Upper lobe of left lung (tissue), 6 donors: ENCODE data around the gene E2F4. TPM values are rescaled to one million over a fixed set of nuclear protein-coding genes. Genes with fewer than 3 reads are reported as not detected.
A peak's percentile ranks its signal among the peaks of the same experiment; 100 is the strongest.

Experiments
- ATAC-seq, 2 donors: fragments of 200-7000 bp; cut with Tn5 transposase; one replicate each; pipeline ENCODE4 v1.9.1; 2022; ENCODE audit warnings: mild to moderate bottlenecking in 2 of 2, moderate library complexity in 2 of 2; ENCODE audit not compliant: low FRiP score in 2 of 2
- DNase-seq, 2 donors: peaks; one replicate each; pipeline ENCODE4 v3.0.0-alpha.2; 2019 to 2020
- H3K27ac ChIP-seq, 4 donors: fragments of 200-600 bp; sonication (generic); one replicate each; pipeline ENCODE4 v1.5.1; 2016 to 2019
- H3K27me3 ChIP-seq, 4 donors: fragments of 200-600 bp; sonication (generic); one replicate each; pipeline ENCODE4 v1.5.1; 2017 to 2019
- H3K36me3 ChIP-seq, 4 donors: fragments of 200-600 bp; sonication (generic); one replicate each; pipeline ENCODE4 v1.5.1; 2016 to 2019
- H3K4me1 ChIP-seq, 4 donors: fragments of 200-600 bp; sonication (generic); one replicate each; pipeline ENCODE4 v1.5.1; 2018 to 2019
- H3K4me3 ChIP-seq, 4 donors: fragments of 200-600 bp; sonication (generic); one replicate each; pipeline ENCODE4 v1.5.1; 2017 to 2019; ENCODE audit warnings: mild to moderate bottlenecking in 2 of 4, moderate library complexity in 1 of 4
- H3K9me3 ChIP-seq, 4 donors: fragments of 200-600 bp; sonication (generic); one replicate each; pipeline ENCODE4 v1.5.1; 2018 to 2019
- CTCF ChIP-seq, 6 experiments: fragments of 450-650 bp in 4 of 6; fragments of 200-600 bp in 2 of 6; sonication (generic) in 2 of 6; IDR thresholded peaks; one replicate each; pipeline ENCODE4 v1.5.1; 2016 to 2019; ENCODE audit warnings: antibody characterized with exemption in 6 of 6
- EP300 ChIP-seq, 4 donors: sonication (generic); formaldehyde crosslinking; IDR thresholded peaks; one replicate each; pipeline ENCODE4 v1.5.1; 2017; ENCODE audit warnings: antibody characterized with exemption in 4 of 4, control low read depth in 2 of 4
- POLR2A ChIP-seq, 4 donors: fragments of 450-650 bp; IDR thresholded peaks; one replicate each; pipeline ENCODE4 v1.5.1; 2016 to 2017; ENCODE audit warnings: antibody characterized with exemption in 4 of 4, mild to moderate bottlenecking in 2 of 4
- POLR2AphosphoS5 ChIP-seq, 2 donors: sonication (generic); formaldehyde crosslinking; IDR thresholded peaks; one replicate each; pipeline ENCODE4 v1.5.1; 2017; ENCODE audit warnings: antibody characterized with exemption in 2 of 2
- WGBS, 2 donors: methylation state at CpG; one replicate each; pipeline ENCODE4 v1.1.5; 2017 to 2018; 5-methylcytosine and 5-hydroxymethylcytosine counted together
- small RNA-seq, 4 donors: library from RNA; depleted of rRNA; stranded (forward); fragments of <200 nt; gene quantifications; one replicate each; pipeline ENCODE3, GENCODE V24; 2016
- total RNA-seq, 6 donors: library from RNA; depleted of rRNA in 4 of 6; stranded (reverse); fragments of >200 nt in 4 of 6; gene quantifications; one replicate each; pipeline versions ENCODE4 v1.1.0 to v1.2.1, GENCODE V29; 2016 to 2021
- donor health status: DM: no; HTN: no; CAD: no; lungs with moderate emphysema.
- donor health status: DM: no; HTN: yes; CAD: no; lungs with severe emphysema.

The E2F4 gene
- total RNA-seq, 6 donors from 2014 or later, result 55.7 to 124 (median 85.4) TPM

- ATAC-seq, result peak; percentile 22 to 87
- Histone ChIP-seq H3K36me3 (no peaks in the 10 kb centered on the region), H3K4me3 (peak overlapping the region; percentile 60 to 99 (median 94)), H3K9me3 (no peaks in the 10 kb centered on the region), H3K27me3 (peaks cover 0 to 6% (median 3%) of the 10 kb centered on the region in 4 donors), H3K4me1 (peaks cover 57 to 65% (median 61%) of the 10 kb centered on the region in 4 donors), H3K27ac (peak overlapping the region; percentile 93 to 96 (median 95))
- peak; percentile 95 to 96 for DNase-seq
- peak in 1 of 2 donors; percentile 72 for TF ChIP-seq POLR2AphosphoS5 (IDR thresholded peaks at IDR 0.05)
- TF ChIP-seq POLR2A (IDR thresholded peaks at IDR 0.05), result no peak
- TF ChIP-seq CTCF (IDR thresholded peaks at IDR 0.05), result peak in 1 of 6 experiments; percentile 7
- WGBS, 2 donors, result 0 to 1% methylated on average over 11 to 25 of the region's 26 CpGs
Observed at GRCh38 chr16:67246756-67247191, 54.8 kb downstream of the E2F4 start.

GRCh38 chr16:67247192-67248072 lies 55.5 kb downstream of the E2F4 start, which contains the start of gene FHOD1:
FHOD1 (minus strand) TSS chr16:67247481; CDS start chr16:67247410, 71 bp downstream.
- 0% methylated on average over 3 to 33 of the region's 60 CpGs for WGBS, 2 donors
- ATAC-seq (peak; percentile 92 to 94), DNase-seq (peak; percentile 99 to 100)
- no peaks in the 10 kb centered on the region for H3K36me3 ChIP-seq
- TF ChIP-seq POLR2A (IDR thresholded peaks at IDR 0.05) (peak in 2 of 4 donors; percentile 81 to 92), EP300 (IDR thresholded peaks at IDR 0.05) (no peak), CTCF (IDR thresholded peaks at IDR 0.05) (peak in 2 of 6 experiments; percentile 13 to 33), POLR2AphosphoS5 (IDR thresholded peaks at IDR 0.05) (peak; percentile 81 to 92)
- H3K27ac ChIP-seq, result peak within 1 kb of the TSS; percentile 93 to 96 (median 95)
- H3K4me3 ChIP-seq, result peak within 1 kb of the TSS; percentile 60 to 99 (median 94)
- no peaks in the 10 kb centered on the region for H3K9me3 ChIP-seq
- peaks cover 51 to 58% (median 54%) of the 10 kb centered on the region in 4 donors for H3K4me1 ChIP-seq
- H3K27me3 ChIP-seq, result peaks cover 0 to 6% (median 3%) of the 10 kb centered on the region in 4 donors

GRCh38 chr16:67248073-67248400 lies 56.1 kb downstream of the E2F4 start:
- H3K4me3 ChIP-seq, result peak overlapping the region; percentile 49 to 95 (median 60)
- TF ChIP-seq POLR2A (IDR thresholded peaks at IDR 0.05) (no peak), POLR2AphosphoS5 (IDR thresholded peaks at IDR 0.05) (no peak), CTCF (IDR thresholded peaks at IDR 0.05) (no peak), EP300 (IDR thresholded peaks at IDR 0.05) (no peak)
- no peaks in the 10 kb centered on the region for H3K9me3 ChIP-seq
- H3K4me1 ChIP-seq, result peaks cover 45 to 52% (median 48%) of the 10 kb centered on the region in 4 donors
- H3K36me3 ChIP-seq, result no peaks in the 10 kb centered on the region
- WGBS, 2 donors, result 8 to 13% methylated on average over 5 to 7 of the region's 7 CpGs
- H3K27me3 ChIP-seq, result peaks cover 0 to 6% (median 3%) of the 10 kb centered on the region in 4 donors
- DNase-seq (no peak), ATAC-seq (no peak)
- H3K27ac ChIP-seq, result peak overlapping the region in 3 of 4 donors; percentile 38 to 96 (median 95)

Small RNA genes within 50 kb of the gene (small RNA-seq; reads per million reads assigned to genes)
- 9.1 to 15.5 (median 10.8) reads per million in 4 donors for gene MIR328

Other genes with a start within 250 kb of the E2F4 start
- 1 to 10 TPM; 1.4 to 6.2 (median 2.9) TPM for gene CES3, start 230.9 kb upstream of the E2F4 start, total RNA-seq
- gene CES4A, start 203.6 kb upstream of the E2F4 start, total RNA-seq, result 10 to 100 TPM in 5 of 6 donors, 1 to 10 TPM in 1; 9.9 to 39.7 (median 20.2) TPM
- gene CBFB, start 163.0 kb upstream of the E2F4 start, total RNA-seq, result 10 to 100 TPM; 31.4 to 73.4 (median 54.1) TPM
- 10 to 100 TPM; 16.0 to 32.3 (median 21.9) TPM for gene PHAF1, start 82.2 kb upstream of the E2F4 start, total RNA-seq
- gene B3GNT9, start 41.2 kb upstream of the E2F4 start, total RNA-seq, result 10 to 100 TPM in 5 of 6 donors, 1 to 10 TPM in 1; 6.3 to 20.8 (median 17.7) TPM
- gene TRADD, start 32.2 kb upstream of the E2F4 start, total RNA-seq, result 10 to 100 TPM; 29.9 to 49.2 (median 35.6) TPM
- gene FBXL8, start 32.2 kb upstream of the E2F4 start, total RNA-seq, result 100 to 1,000 TPM in 1 of 6 donors, 10 to 100 TPM in 5; 24.0 to 114 (median 28.5) TPM
- gene HSF4, start 27.4 kb upstream of the E2F4 start, total RNA-seq, result 100 to 1,000 TPM in 2 of 6 donors, 10 to 100 TPM in 4; 33.4 to 784 (median 70.1) TPM
- 100 to 1,000 TPM in 1 of 6 donors, 10 to 100 TPM in 5; 36.5 to 135 (median 58.0) TPM for gene NOL3, start 21.6 kb upstream of the E2F4 start, total RNA-seq
- 100 to 1,000 TPM in 1 of 6 donors, 10 to 100 TPM in 4, 1 to 10 TPM in 1; 9.1 to 147 (median 31.1) TPM for gene MATCAP1, start 8.2 kb upstream of the E2F4 start, total RNA-seq
- 10 to 100 TPM in 4 of 6 donors, 1 to 10 TPM in 2; 4.6 to 20.8 (median 10.8) TPM for gene EXOC3L1, start 2.0 kb upstream of the E2F4 start, total RNA-seq
- gene ELMO3, start 7.0 kb downstream of the E2F4 start, total RNA-seq, result 10 to 100 TPM; 17.4 to 26.2 (median 24.4) TPM
- 10 to 100 TPM; 21.1 to 50.6 (median 48.5) TPM for gene TMEM208, start 35.0 kb downstream of the E2F4 start, total RNA-seq
- gene FHOD1, start 55.3 kb downstream of the E2F4 start, total RNA-seq, result 100 to 1,000 TPM in 2 of 6 donors, 10 to 100 TPM in 4; 26.0 to 310 (median 91.0) TPM
- gene SLC9A5, start 56.8 kb downstream of the E2F4 start, total RNA-seq, result 10 to 100 TPM in 1 of 6 donors, 1 to 10 TPM in 4, under 1 TPM in 1; 0.76 to 28.3 (median 4.1) TPM
- gene PLEKHG4, start 87.4 kb downstream of the E2F4 start, total RNA-seq, result 10 to 100 TPM; 13.4 to 39.8 (median 16.5) TPM
- under 1 TPM in 3 of 6 donors, not detected in 3; under 0.01 to 0.31 (median 0.17) TPM for gene KCTD19, start 134.6 kb downstream of the E2F4 start, total RNA-seq
- 100 to 1,000 TPM in 1 of 6 donors, 10 to 100 TPM in 4, 1 to 10 TPM in 1; 5.9 to 110 (median 22.8) TPM for gene LRRC36, start 134.7 kb downstream of the E2F4 start, total RNA-seq
- 100 to 1,000 TPM in 4 of 6 donors, 10 to 100 TPM in 2; 40.0 to 167 (median 112) TPM for gene TPPP3, start 201.3 kb downstream of the E2F4 start, total RNA-seq
- 10 to 100 TPM; 14.7 to 49.2 (median 21.4) TPM for gene ZDHHC1, start 224.3 kb downstream of the E2F4 start, total RNA-seq
- 1 to 10 TPM in 5 of 6 donors, under 1 TPM in 1; 0.78 to 5.0 (median 1.6) TPM for gene HSD11B2, start 239.0 kb downstream of the E2F4 start, total RNA-seq